Activated T-cell treated with anti-CD3 and anti-CD28 coated beads, Interleukin-2, amount 50 U/mL, for 48 hours (primary cell): ENCODE measurements around the gene NAA38.

Experiments used
- DNase-seq, 2 experiments: peaks; one replicate each; pipeline ENCODE4 v3.0.0-alpha.2; 2020

NAA38 gene

GRCh38 chr17:7851438-7852261 lies 5.7 kb downstream of the NAA38 start:
- DNase-seq = peak; percentile 90 to 95

- DNase-seq = no peak
Measured at GRCh38 chr17:7850701-7851437, 6.5 kb downstream of the NAA38 start.

- no peak for DNase-seq
Measured at GRCh38 chr17:7849751-7850504, 7.4 kb downstream of the NAA38 start.

- no peak for DNase-seq
Measured at GRCh38 chr17:7849130-7849750, 8.1 kb downstream of the NAA38 start.

GRCh38 chr17:7848739-7849129 lies 8.6 kb downstream of the NAA38 start:
- DNase-seq = no peak

GRCh38 chr17:7848131-7848579 lies 9.2 kb downstream of the NAA38 start:
- DNase-seq = no peak

- DNase-seq = no peak
Measured at GRCh38 chr17:7846765-7847661, 10.3 kb downstream of the NAA38 start.

GRCh38 chr17:7846063-7846735 lies 11.2 kb downstream of the NAA38 start:
- DNase-seq = no peak

- DNase-seq = no peak
Measured at GRCh38 chr17:7845359-7846062, 11.8 kb downstream of the NAA38 start.

GRCh38 chr17:7844292-7845154 lies 12.8 kb downstream of the NAA38 start:
- peak; percentile 88 to 90 for DNase-seq

- peak; percentile 91 to 92 for DNase-seq
Measured at GRCh38 chr17:7843536-7844291, 13.6 kb downstream of the NAA38 start.

- peak; percentile 81 to 83 for DNase-seq
Measured at GRCh38 chr17:7843257-7843535, 14.2 kb downstream of the NAA38 start.

GRCh38 chr17:7842380-7843256 lies 14.7 kb downstream of the NAA38 start:
- peak; percentile 97 for DNase-seq

GRCh38 chr17:7841915-7842379 lies 15.4 kb downstream of the NAA38 start:
- peak; percentile 91 for DNase-seq

- peak; percentile 93 to 94 for DNase-seq
Measured at GRCh38 chr17:7841396-7841914, 15.9 kb downstream of the NAA38 start.

GRCh38 chr17:7840875-7841274 lies 16.5 kb downstream of the NAA38 start:
- no peak for DNase-seq

GRCh38 chr17:7840441-7840840 lies 16.9 kb downstream of the NAA38 start:
- no peak for DNase-seq

GRCh38 chr17:7839876-7840261 lies 17.5 kb downstream of the NAA38 start:
- no peak for DNase-seq
